WTC11 (cell line): ENCODE data around the gene TP73. TPM values are rescaled to one million over a fixed set of nuclear protein-coding genes. Genes with fewer than 3 reads are reported as not detected.

Experiments
- ATAC-seq: fragments of 200-7000 bp; cut with Tn5 transposase; 2 replicates; pipeline ENCODE4 v1.10.0; 2021; ENCODE audit warnings: mild to moderate bottlenecking, moderate library complexity
- CTCF ChIA-PET: fragments of 300-600 bp; sonication (Branson Sonifier 250); formaldehyde crosslinking; loops from one replicate; lab custom pipeline; 2021; ENCODE audit warnings: antibody characterized with exemption; lab: Charles Lee
- POLR2A ChIA-PET: fragments of 350-600 bp; sonication (Branson Sonifier 250); formaldehyde crosslinking; loops from one replicate; lab custom pipeline; 2021; ENCODE audit warnings: antibody characterized with exemption; lab: Charles Lee
- DNase-seq: peaks from one replicate; pipeline ENCODE4 v3.0.0; 2021; ENCODE audit warnings: low spot score
- H3K27ac Mint-ChIP-seq: 2 replicates; pipeline ENCODE4 v1.8.0; 2021; ENCODE audit warnings: mixed read lengths
- H3K27me3 Mint-ChIP-seq: 2 replicates; pipeline ENCODE4 v1.8.0; 2021; ENCODE audit warnings: low read depth, mild to moderate bottlenecking, moderate library complexity, mixed read lengths
- H3K36me3 Mint-ChIP-seq: 2 replicates; pipeline ENCODE4 v1.8.0; 2021; ENCODE audit warnings: mixed read lengths
- H3K4me1 Mint-ChIP-seq: 2 replicates; pipeline ENCODE4 v1.8.0; 2022; ENCODE audit warnings: mixed read lengths
- H3K4me3 Mint-ChIP-seq: 2 replicates; pipeline ENCODE4 v1.8.0; 2021; ENCODE audit warnings: mild to moderate bottlenecking, moderate library complexity, mixed read lengths
- H3K9me3 Mint-ChIP-seq: 2 replicates; pipeline ENCODE4 v1.8.0; 2021; ENCODE audit warnings: mixed read lengths
- CREM ChIP-seq: sonication (generic); formaldehyde crosslinking; IDR thresholded peaks from 2 replicates; pipeline ENCODE4 v1.8.1; 2022; ENCODE audit warnings: mild to moderate bottlenecking, missing genetic modification reagents, moderate library complexity
- ETV6 ChIP-seq: sonication (generic); formaldehyde crosslinking; IDR thresholded peaks from 2 replicates; pipeline ENCODE4 v1.8.1; 2022; ENCODE audit warnings: mild to moderate bottlenecking, missing genetic modification reagents
- GABPB1 ChIP-seq: sonication (generic); formaldehyde crosslinking; IDR thresholded peaks from 2 replicates; pipeline ENCODE4 v1.8.1; 2023; ENCODE audit warnings: mild to moderate bottlenecking, missing genetic modification reagents
- GRHL2 ChIP-seq: fragments of 250-450 bp; sonication (Bioruptor Pico); IDR thresholded peaks from 2 replicates; pipeline ENCODE4 v1.8.0; 2022; ENCODE audit warnings: mild to moderate bottlenecking, moderate library complexity; ENCODE audit not compliant: insufficient replicate concordance, severe bottlenecking
- MXD4 ChIP-seq: fragments of 250-450 bp; sonication (Bioruptor Pico); IDR thresholded peaks from 2 replicates; pipeline ENCODE4 v1.8.0; 2021; ENCODE audit warnings: mild to moderate bottlenecking, moderate library complexity, borderline replicate concordance
- MYBL2 ChIP-seq: sonication (generic); formaldehyde crosslinking; IDR thresholded peaks from 2 replicates; pipeline ENCODE4 v1.8.1; 2023; ENCODE audit warnings: mild to moderate bottlenecking, moderate library complexity, missing genetic modification reagents
- NFATC4 ChIP-seq: fragments of 250-450 bp; sonication (Bioruptor Pico); IDR thresholded peaks from 2 replicates; pipeline ENCODE4 v1.9.0; 2021; ENCODE audit warnings: mild to moderate bottlenecking
- NFE2L1 ChIP-seq: sonication (generic); formaldehyde crosslinking; IDR thresholded peaks from 2 replicates; pipeline ENCODE4 v1.8.1; 2023; ENCODE audit warnings: missing genetic modification reagents
- NR3C1 ChIP-seq: sonication (generic); formaldehyde crosslinking; conservative IDR thresholded peaks from 2 replicates; pipeline ENCODE4 v1.8.1; 2023; ENCODE audit warnings: low read depth, mild to moderate bottlenecking, missing genetic modification reagents
- SOX15 ChIP-seq: fragments of 250-450 bp; sonication (Bioruptor Pico); IDR thresholded peaks from 2 replicates; pipeline ENCODE4 v1.9.0; 2021; ENCODE audit warnings: mild to moderate bottlenecking
- ZNF232 ChIP-seq: sonication (generic); formaldehyde crosslinking; IDR thresholded peaks from 2 replicates; pipeline ENCODE4 v1.8.0; 2022; ENCODE audit warnings: mild to moderate bottlenecking, missing genetic modification reagents
- ZNF396 ChIP-seq: fragments of 250-450 bp; sonication (Bioruptor Pico); IDR thresholded peaks from 2 replicates; pipeline ENCODE4 v1.8.0; 2021; ENCODE audit warnings: mild to moderate bottlenecking, moderate library complexity, borderline replicate concordance
- ZNF416 ChIP-seq: fragments of 250-450 bp; sonication (Bioruptor Pico); IDR thresholded peaks from 2 replicates; pipeline ENCODE4 v1.9.0; 2021; ENCODE audit warnings: mild to moderate bottlenecking, inconsistent platforms
- ZNF671 ChIP-seq: fragments of 250-450 bp; sonication (Bioruptor Pico); IDR thresholded peaks from 2 replicates; pipeline ENCODE4 v1.8.0; 2021; ENCODE audit warnings: mild to moderate bottlenecking
- total RNA-seq: library from RNA; stranded (reverse); gene quantifications from 3 replicates; pipeline ENCODE4 v1.2.3, GENCODE V29; 2021
- TF ChIP-seq, protein P1 (sequence below): sonication (generic); formaldehyde crosslinking; IDR thresholded peaks from 2 replicates; pipeline ENCODE4 v1.8.1; 2023; ENCODE audit warnings: mild to moderate bottlenecking, missing genetic modification reagents
- TF ChIP-seq, protein P2 (sequence below): sonication (generic); formaldehyde crosslinking; IDR thresholded peaks from 2 replicates; pipeline ENCODE4 v1.8.0; 2023; ENCODE audit warnings: mild to moderate bottlenecking, missing genetic modification reagents
- TF ChIP-seq, protein P3 (sequence below): fragments of 250-450 bp; sonication (Bioruptor Pico); IDR thresholded peaks from 2 replicates; pipeline ENCODE4 v2.1.2; 2022; ENCODE audit warnings: mild to moderate bottlenecking, moderate library complexity
- TF ChIP-seq, protein P4 (sequence below): sonication (generic); formaldehyde crosslinking; IDR thresholded peaks from 2 replicates; pipeline ENCODE4 v1.8.1; 2022; ENCODE audit warnings: low read depth, mild to moderate bottlenecking, moderate library complexity, missing genetic modification reagents, borderline replicate concordance
- TF ChIP-seq, protein P5 (sequence below): sonication (generic); formaldehyde crosslinking; IDR thresholded peaks from 2 replicates; pipeline ENCODE4 v1.8.1; 2023; ENCODE audit warnings: mild to moderate bottlenecking, missing genetic modification reagents, borderline replicate concordance
- TF ChIP-seq, protein P6 (sequence below): sonication (generic); formaldehyde crosslinking; IDR thresholded peaks from 2 replicates; pipeline ENCODE4 v1.8.1; 2023; ENCODE audit warnings: mild to moderate bottlenecking, missing genetic modification reagents

TP73 gene
- total RNA-seq, 1 experiment from 2014 or later = 5.7 TPM

DNA sequence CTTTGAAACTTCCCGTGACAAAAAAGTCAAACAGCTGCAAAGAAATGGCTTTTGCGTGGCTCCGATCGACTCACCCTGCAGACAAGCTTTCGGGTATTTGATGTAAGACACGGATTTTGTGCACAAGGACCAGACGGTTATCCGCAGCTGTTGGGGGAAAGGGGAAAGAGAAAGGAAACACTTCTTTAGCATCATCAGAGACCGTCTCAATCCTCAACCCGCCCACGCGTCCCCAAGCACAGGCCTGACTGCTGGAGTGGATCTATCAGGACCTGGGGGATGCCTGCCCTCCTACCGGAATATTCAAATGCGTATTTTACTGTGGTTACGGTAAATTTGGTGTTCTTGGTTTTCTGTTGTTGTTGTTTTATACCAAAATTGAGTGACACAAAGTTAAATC, 13.6 kb upstream of the TP73 start:
- Mint-ChIP-seq H3K27ac (no peak overlapping the region), H3K4me3 (no peak overlapping the region), H3K9me3 (no peaks in the 10 kb centered on the region), H3K27me3 (no peaks in the 10 kb centered on the region), H3K36me3 (peaks cover 25% of the 10 kb centered on the region), H3K4me1 (no peaks in the 10 kb centered on the region)
- ATAC-seq (no peak), DNase-seq (no peak)
- POLR2A ChIA-PET = no interaction called here
- CTCF ChIA-PET = interaction anchor here (0.8 kb wide), 1 partner anchor 57 kb away, joined by 3 read pairs; no protein-coding TSS in a partner anchor
- TF ChIP-seq, protein P1, sequence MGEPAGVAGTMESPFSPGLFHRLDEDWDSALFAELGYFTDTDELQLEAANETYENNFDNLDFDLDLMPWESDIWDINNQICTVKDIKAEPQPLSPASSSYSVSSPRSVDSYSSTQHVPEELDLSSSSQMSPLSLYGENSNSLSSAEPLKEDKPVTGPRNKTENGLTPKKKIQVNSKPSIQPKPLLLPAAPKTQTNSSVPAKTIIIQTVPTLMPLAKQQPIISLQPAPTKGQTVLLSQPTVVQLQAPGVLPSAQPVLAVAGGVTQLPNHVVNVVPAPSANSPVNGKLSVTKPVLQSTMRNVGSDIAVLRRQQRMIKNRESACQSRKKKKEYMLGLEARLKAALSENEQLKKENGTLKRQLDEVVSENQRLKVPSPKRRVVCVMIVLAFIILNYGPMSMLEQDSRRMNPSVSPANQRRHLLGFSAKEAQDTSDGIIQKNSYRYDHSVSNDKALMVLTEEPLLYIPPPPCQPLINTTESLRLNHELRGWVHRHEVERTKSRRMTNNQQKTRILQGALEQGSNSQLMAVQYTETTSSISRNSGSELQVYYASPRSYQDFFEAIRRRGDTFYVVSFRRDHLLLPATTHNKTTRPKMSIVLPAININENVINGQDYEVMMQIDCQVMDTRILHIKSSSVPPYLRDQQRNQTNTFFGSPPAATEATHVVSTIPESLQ = no peak
- TF ChIP-seq GRHL2 = no peak
- no peak for TF ChIP-seq CREM
- TF ChIP-seq, protein P2, sequence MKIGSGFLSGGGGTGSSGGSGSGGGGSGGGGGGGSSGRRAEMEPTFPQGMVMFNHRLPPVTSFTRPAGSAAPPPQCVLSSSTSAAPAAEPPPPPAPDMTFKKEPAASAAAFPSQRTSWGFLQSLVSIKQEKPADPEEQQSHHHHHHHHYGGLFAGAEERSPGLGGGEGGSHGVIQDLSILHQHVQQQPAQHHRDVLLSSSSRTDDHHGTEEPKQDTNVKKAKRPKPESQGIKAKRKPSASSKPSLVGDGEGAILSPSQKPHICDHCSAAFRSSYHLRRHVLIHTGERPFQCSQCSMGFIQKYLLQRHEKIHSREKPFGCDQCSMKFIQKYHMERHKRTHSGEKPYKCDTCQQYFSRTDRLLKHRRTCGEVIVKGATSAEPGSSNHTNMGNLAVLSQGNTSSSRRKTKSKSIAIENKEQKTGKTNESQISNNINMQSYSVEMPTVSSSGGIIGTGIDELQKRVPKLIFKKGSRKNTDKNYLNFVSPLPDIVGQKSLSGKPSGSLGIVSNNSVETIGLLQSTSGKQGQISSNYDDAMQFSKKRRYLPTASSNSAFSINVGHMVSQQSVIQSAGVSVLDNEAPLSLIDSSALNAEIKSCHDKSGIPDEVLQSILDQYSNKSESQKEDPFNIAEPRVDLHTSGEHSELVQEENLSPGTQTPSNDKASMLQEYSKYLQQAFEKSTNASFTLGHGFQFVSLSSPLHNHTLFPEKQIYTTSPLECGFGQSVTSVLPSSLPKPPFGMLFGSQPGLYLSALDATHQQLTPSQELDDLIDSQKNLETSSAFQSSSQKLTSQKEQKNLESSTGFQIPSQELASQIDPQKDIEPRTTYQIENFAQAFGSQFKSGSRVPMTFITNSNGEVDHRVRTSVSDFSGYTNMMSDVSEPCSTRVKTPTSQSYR (CRISPR knock-in tag) = no peak
- no peak for TF ChIP-seq SOX15 (CRISPR knock-in tag)
- no peak for TF ChIP-seq NFE2L1 (CRISPR knock-in tag)
- TF ChIP-seq MYBL2 (CRISPR knock-in tag) = no peak
- TF ChIP-seq ZNF416 (CRISPR knock-in tag) = no peak
- no peak for TF ChIP-seq NR3C1 (CRISPR knock-in tag)
- TF ChIP-seq NFATC4 = no peak
- no peak for TF ChIP-seq ZNF671 (CRISPR knock-in tag)

DNA sequence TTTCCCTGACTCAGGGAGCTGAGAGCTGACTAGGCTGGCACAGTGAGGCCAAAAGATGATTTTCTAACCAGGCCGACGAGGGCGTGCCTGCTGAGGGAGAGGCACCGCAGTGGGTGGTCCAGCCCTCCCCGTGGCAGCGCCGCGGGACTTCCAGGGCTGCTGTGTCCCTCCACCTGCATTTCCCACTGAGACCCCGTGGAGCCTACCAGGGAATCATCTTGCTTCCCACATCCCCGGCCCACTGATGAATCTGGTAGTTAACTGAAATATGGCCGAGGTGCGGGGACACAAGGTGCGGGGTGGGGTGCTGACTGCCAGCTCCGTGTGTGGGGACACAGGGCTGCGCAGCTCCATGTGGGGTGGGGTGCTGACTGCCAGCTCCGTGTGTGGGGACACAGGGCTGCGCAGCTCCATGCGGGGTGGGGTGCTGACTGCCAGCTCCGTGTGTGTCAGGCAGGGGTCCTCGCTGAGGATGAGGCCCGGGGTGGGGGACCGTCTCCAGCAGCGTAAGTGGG, 12.9 kb upstream of the TP73 start:
- no peak overlapping the region for H3K4me3 Mint-ChIP-seq
- DNase-seq = no peak
- peaks cover 24% of the 10 kb centered on the region for H3K36me3 Mint-ChIP-seq
- TF ChIP-seq ETV6 (CRISPR knock-in tag) = no peak
- TF ChIP-seq NFATC4 = no peak
- TF ChIP-seq, protein P3, sequence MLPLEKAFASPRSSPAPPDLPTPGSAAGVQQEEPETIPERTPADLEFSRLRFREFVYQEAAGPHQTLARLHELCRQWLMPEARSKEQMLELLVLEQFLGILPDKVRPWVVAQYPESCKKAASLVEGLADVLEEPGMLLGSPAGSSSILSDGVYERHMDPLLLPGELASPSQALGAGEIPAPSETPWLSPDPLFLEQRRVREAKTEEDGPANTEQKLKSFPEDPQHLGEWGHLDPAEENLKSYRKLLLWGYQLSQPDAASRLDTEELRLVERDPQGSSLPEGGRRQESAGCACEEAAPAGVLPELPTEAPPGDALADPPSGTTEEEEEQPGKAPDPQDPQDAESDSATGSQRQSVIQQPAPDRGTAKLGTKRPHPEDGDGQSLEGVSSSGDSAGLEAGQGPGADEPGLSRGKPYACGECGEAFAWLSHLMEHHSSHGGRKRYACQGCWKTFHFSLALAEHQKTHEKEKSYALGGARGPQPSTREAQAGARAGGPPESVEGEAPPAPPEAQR (CRISPR knock-in tag) = no peak
- no peak for TF ChIP-seq ZNF232 (CRISPR knock-in tag)
- no peak for TF ChIP-seq MXD4
- TF ChIP-seq, protein P4, sequence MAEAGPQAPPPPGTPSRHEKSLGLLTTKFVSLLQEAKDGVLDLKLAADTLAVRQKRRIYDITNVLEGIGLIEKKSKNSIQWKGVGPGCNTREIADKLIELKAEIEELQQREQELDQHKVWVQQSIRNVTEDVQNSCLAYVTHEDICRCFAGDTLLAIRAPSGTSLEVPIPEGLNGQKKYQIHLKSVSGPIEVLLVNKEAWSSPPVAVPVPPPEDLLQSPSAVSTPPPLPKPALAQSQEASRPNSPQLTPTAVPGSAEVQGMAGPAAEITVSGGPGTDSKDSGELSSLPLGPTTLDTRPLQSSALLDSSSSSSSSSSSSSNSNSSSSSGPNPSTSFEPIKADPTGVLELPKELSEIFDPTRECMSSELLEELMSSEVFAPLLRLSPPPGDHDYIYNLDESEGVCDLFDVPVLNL (CRISPR knock-in tag) = no peak
- no peak for TF ChIP-seq ZNF396 (CRISPR knock-in tag)
- TF ChIP-seq, protein P5, sequence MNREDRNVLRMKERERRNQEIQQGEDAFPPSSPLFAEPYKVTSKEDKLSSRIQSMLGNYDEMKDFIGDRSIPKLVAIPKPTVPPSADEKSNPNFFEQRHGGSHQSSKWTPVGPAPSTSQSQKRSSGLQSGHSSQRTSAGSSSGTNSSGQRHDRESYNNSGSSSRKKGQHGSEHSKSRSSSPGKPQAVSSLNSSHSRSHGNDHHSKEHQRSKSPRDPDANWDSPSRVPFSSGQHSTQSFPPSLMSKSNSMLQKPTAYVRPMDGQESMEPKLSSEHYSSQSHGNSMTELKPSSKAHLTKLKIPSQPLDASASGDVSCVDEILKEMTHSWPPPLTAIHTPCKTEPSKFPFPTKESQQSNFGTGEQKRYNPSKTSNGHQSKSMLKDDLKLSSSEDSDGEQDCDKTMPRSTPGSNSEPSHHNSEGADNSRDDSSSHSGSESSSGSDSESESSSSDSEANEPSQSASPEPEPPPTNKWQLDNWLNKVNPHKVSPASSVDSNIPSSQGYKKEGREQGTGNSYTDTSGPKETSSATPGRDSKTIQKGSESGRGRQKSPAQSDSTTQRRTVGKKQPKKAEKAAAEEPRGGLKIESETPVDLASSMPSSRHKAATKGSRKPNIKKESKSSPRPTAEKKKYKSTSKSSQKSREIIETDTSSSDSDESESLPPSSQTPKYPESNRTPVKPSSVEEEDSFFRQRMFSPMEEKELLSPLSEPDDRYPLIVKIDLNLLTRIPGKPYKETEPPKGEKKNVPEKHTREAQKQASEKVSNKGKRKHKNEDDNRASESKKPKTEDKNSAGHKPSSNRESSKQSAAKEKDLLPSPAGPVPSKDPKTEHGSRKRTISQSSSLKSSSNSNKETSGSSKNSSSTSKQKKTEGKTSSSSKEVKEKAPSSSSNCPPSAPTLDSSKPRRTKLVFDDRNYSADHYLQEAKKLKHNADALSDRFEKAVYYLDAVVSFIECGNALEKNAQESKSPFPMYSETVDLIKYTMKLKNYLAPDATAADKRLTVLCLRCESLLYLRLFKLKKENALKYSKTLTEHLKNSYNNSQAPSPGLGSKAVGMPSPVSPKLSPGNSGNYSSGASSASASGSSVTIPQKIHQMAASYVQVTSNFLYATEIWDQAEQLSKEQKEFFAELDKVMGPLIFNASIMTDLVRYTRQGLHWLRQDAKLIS (CRISPR knock-in tag) = no peak
- no peak for TF ChIP-seq GABPB1 (CRISPR knock-in tag)
- TF ChIP-seq, protein P6, sequence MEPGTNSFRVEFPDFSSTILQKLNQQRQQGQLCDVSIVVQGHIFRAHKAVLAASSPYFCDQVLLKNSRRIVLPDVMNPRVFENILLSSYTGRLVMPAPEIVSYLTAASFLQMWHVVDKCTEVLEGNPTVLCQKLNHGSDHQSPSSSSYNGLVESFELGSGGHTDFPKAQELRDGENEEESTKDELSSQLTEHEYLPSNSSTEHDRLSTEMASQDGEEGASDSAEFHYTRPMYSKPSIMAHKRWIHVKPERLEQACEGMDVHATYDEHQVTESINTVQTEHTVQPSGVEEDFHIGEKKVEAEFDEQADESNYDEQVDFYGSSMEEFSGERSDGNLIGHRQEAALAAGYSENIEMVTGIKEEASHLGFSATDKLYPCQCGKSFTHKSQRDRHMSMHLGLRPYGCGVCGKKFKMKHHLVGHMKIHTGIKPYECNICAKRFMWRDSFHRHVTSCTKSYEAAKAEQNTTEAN = no peak
- TF ChIP-seq, all 79 proteins: peak for 0
- POLR2A ChIA-PET = no interaction called here
- Mint-ChIP-seq H3K4me1 (no peaks in the 10 kb centered on the region), H3K9me3 (no peaks in the 10 kb centered on the region), H3K27ac (no peak overlapping the region), H3K27me3 (no peaks in the 10 kb centered on the region)
- CTCF ChIA-PET = no interaction called here
- ATAC-seq = no peak
